ENCODE data around the gene C16orf92.

Gene C16orf92

DNA sequence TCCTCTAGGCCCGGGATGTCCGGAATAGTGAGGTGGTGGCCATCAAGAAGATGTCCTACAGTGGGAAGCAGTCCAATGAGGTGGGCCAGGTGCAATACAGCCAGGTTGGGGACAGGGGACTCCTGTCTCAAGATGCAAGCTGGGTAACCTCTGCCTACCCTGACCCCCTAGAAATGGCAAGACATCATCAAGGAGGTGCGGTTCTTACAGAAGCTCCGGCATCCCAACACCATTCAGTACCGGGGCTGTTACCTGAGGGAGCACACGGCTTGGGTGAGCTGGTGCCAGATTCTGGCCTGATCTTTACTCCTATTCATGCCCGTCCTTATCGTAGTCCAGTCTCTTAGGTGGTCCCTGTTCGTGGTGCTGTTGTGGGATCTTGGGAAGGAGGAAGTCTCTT is 44.9 kb upstream of the C16orf92 start:
- no peak overlapping the region for H3K27ac ChIP-seq (replicated peaks)
- no peaks in the 10 kb centered on the region for H3K27me3 ChIP-seq (ENCODE audit: insufficient read depth, poor library complexity, severe bottlenecking)
- no peak for TF ChIP-seq POLR2AphosphoS5 (IDR thresholded peaks at IDR 0.05; ENCODE audit: low read depth)
- TF ChIP-seq GABPA (IDR thresholded peaks at IDR 0.05; ENCODE audit: low read depth) = no peak
- TF ChIP-seq, protein P1, sequence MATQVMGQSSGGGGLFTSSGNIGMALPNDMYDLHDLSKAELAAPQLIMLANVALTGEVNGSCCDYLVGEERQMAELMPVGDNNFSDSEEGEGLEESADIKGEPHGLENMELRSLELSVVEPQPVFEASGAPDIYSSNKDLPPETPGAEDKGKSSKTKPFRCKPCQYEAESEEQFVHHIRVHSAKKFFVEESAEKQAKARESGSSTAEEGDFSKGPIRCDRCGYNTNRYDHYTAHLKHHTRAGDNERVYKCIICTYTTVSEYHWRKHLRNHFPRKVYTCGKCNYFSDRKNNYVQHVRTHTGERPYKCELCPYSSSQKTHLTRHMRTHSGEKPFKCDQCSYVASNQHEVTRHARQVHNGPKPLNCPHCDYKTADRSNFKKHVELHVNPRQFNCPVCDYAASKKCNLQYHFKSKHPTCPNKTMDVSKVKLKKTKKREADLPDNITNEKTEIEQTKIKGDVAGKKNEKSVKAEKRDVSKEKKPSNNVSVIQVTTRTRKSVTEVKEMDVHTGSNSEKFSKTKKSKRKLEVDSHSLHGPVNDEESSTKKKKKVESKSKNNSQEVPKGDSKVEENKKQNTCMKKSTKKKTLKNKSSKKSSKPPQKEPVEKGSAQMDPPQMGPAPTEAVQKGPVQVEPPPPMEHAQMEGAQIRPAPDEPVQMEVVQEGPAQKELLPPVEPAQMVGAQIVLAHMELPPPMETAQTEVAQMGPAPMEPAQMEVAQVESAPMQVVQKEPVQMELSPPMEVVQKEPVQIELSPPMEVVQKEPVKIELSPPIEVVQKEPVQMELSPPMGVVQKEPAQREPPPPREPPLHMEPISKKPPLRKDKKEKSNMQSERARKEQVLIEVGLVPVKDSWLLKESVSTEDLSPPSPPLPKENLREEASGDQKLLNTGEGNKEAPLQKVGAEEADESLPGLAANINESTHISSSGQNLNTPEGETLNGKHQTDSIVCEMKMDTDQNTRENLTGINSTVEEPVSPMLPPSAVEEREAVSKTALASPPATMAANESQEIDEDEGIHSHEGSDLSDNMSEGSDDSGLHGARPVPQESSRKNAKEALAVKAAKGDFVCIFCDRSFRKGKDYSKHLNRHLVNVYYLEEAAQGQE (IDR thresholded peaks at IDR 0.05; ENCODE audit: insufficient replicate concordance, low read depth) = no peak
- TF ChIP-seq CTCF (IDR thresholded peaks at IDR 0.05; ENCODE audit: insufficient read depth, low read length) = no peak
- TF ChIP-seq SPI1 (IDR thresholded peaks at IDR 0.05; ENCODE audit: borderline replicate concordance, low read depth) = no peak
- no peak overlapping the region for H3K4me3 ChIP-seq (replicated peaks; ENCODE audit: insufficient read depth, low read length)
- no peak for DNase-seq (ENCODE audit: low read depth in 1 of 2, low spot score in 1 of 2)

GRCh38 chr16:29978564-29979270 is 44.3 kb upstream of the C16orf92 start:
- H3K27ac ChIP-seq (replicated peaks) = no peak overlapping the region
- H3K27me3 ChIP-seq (ENCODE audit: insufficient read depth, poor library complexity, severe bottlenecking) = no peaks in the 10 kb centered on the region
- DNase-seq (ENCODE audit: low read depth in 1 of 2, low spot score in 1 of 2) = no peak
- no peak overlapping the region for H3K4me3 ChIP-seq (replicated peaks; ENCODE audit: insufficient read depth, low read length)
- TF ChIP-seq POLR2AphosphoS5 (IDR thresholded peaks at IDR 0.05; ENCODE audit: low read depth) (no peak), CTCF (IDR thresholded peaks at IDR 0.05; ENCODE audit: insufficient read depth, low read length) (no peak), SPI1 (IDR thresholded peaks at IDR 0.05; ENCODE audit: borderline replicate concordance, low read depth) (no peak), GABPA (IDR thresholded peaks at IDR 0.05; ENCODE audit: low read depth) (no peak)
- TF ChIP-seq, protein P1 (IDR thresholded peaks at IDR 0.05; ENCODE audit: insufficient replicate concordance, low read depth) = no peak

DNA sequence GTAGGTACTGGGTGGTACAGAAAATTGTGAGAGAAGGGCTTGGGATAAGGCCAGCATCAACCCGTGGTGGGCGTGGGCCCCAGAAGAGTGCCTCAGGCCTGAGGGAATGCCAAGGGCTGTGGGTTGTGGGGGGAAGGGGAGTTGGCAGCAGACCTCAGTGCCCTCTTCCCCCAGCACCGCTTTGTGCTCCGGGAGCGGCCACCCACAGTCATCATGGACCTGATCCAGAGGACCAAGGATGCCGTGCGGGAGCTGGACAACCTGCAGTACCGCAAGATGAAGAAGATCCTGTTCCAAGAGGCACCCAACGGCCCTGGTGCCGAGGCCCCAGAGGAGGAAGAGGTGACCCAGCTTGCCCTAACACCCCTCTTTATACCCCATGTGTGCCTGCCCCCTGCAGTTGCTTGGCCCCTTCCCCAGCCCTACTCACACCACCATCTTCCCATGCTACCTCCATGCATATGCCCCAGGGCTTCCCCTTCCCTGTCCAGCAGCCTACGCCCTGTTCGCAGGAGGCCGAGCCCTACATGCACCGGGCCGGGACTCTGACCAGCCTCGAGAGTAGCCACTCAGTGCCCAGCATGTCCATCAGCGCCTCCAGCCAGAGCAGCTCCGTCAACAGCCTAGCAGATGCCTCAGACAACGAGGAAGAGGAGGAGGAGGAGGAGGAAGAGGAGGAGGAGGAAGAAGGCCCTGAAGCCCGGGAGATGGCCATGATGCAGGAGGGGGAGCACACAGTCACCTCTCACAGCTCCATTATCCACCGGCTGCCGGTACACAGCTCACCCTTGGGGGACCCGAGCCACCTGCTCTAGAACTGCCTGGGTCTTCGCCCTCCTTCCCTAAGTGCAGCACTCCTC is 40.2 kb upstream of the C16orf92 start:
- no peak for TF ChIP-seq CTCF (IDR thresholded peaks at IDR 0.05; ENCODE audit: insufficient read depth, low read length)
- TF ChIP-seq GABPA (IDR thresholded peaks at IDR 0.05; ENCODE audit: low read depth) = no peak
- TF ChIP-seq, protein P1 (IDR thresholded peaks at IDR 0.05; ENCODE audit: insufficient replicate concordance, low read depth) = no peak
- TF ChIP-seq SPI1 (IDR thresholded peaks at IDR 0.05; ENCODE audit: borderline replicate concordance, low read depth) = no peak
- TF ChIP-seq POLR2AphosphoS5 (IDR thresholded peaks at IDR 0.05; ENCODE audit: low read depth) = no peak
- no peak for DNase-seq (ENCODE audit: low read depth in 1 of 2, low spot score in 1 of 2)
- no peaks in the 10 kb centered on the region for H3K27me3 ChIP-seq (ENCODE audit: insufficient read depth, poor library complexity, severe bottlenecking)
- H3K27ac ChIP-seq (replicated peaks) = no peak overlapping the region
- H3K4me3 ChIP-seq (replicated peaks; ENCODE audit: insufficient read depth, low read length) = no peak overlapping the region

Data from HL-60 (cell line).